ENCODE measurements around the gene PRKCB.

Gene PRKCB

DNA sequence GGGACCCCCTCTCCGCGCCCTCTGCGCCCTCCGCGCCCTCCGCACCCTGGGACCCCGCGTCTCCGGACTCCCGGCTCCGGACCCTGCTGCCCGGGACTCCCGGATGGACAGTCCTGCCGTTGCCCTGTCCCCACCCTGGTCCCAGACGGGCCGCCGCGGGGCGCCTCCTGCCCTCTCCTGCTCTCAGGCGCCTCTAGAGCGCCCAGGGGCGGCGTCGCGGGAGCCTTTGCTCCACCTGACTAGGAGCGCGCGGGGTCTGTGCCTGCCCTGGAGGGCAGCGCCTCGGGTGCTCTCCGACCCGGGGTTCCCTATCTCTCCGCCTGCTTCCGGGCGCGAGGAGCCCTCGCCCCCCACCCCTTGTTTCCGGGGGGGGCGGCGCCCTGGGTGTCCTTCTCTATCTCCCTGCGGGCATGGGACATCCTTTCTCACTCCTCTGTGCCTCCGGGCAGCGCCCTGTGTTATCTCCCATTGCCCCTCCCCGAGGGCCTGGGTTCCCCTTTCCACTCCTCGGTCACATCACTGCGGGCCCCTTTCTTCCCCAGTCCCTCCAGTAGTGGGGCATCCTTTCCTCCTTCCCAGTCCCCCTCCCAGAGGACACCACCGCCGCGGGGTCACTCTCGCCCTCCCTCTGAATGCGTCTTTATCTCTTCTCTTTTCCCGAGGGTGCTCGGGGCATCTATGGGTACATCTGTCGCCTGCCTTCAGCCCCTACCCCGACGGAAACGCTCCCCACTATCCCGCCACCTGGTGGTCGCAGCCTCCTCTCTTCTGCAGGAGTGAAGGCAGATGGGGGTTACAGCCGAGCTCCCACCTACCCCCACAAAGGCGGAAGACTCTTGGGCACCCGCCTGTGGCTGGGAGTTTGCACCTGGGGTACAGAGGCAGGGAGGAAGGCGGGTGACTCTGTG is 875 bp downstream of the PRKCB start:
- DNase-seq, result no peak

DNA sequence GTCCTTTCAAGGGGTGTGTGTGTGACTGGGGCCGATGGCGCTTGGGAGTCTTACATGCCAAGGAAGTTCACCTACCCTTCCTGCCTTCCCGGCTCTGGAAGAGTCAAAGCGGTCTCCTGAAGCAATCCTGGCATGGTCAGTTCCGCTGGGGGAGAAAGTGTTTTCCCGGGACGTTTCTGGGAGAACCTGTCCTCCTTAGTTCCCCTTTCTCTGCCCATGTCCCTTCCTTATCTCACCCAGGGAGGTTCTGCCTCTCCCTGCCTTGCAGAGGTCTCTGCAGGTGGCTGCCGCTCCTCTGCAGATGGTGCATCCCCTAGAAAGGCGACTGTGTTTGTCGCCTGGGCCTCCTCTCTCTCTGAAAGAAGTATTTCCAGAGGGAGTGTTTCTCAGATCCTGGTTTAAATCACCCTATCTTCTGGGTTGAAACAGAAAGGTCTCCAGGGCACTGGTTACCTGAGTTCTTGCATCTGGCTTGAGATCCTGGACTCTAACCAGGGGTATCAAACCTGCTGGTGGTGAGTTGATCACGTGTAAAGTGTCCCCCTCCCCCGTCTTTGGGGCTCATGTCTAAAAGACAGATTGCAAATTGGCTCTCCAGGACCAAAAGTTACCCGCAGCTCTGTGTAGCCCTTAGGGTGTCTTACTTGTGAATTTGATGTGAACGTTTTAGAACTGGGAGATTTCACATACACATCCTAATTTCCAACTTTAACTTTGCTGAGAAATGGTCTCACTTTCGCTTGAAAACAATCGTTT is 1.9 kb downstream of the PRKCB start:
- no peak for DNase-seq

DNA sequence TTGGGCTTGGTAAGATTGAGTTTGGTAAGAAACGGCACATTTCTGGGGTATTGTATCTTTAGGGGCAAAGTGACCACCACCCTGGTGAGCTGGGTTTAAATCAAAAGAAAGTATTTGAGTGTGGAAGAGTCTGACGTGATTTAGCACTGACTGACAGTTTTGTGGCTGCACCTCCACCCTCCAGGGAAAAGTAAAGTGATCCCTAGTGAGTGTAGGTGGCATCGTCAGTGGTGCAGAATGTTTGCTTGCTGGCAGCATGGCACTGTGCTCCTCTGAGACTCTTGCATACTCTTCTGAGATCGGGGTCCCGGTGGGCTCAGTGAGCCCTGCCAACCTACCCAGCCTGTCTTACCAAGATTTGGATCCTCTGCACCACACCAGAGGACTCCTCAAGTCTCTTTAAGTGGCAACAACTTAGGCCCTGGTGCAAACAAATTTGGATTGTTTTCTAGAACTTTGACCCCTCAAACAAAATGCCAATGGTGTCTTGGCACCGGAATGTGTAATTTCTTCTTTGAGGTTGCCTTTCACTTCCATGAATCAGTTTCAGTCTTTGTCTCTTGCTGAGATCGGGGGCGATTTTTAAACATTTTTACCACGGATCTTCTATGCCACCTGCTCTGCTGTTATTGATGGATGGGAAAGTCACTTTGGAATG is 2.8 kb downstream of the PRKCB start:
- DNase-seq, result no peak

DNA sequence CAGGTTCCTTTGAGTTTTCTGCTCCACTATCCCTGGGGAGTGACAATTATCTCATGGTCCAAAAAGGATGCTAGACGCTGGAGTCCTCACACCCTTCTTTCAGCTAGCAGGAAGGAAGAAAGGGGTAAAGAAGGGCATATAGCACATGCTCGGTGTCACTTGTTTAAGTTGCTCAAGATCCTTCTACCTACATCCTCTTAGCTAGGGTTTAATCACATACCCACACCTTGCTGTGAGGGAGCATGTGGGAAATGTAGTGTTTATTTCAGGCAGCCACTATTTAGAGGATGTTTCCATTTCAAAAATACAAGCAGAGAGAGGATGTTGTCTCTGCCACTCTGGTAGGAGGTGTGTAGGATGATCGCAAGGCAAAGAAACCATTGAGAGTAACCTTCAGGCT is 4.5 kb downstream of the PRKCB start:
- no peak for DNase-seq

DNA sequence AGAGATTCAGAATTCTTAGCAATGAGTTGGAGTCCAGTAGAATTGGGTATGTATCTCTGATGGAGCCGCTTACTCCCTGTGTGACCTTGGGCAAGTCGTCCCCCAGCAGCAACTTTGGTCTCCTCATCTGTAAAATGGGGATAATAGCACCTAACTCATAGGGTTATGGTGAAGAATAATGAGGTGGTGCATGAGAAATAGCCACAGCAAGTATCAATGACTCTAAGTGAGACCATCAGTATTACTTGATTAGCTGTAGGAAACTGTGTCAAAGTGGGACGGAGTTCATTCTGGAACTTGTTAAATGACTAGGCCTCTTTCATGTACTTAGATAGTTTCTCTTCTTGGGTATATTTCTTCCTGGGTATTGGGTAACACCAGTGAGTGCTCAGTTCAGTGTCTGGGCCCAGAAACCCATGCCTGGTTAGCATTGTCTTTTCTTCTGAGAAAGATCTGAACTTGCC is 6.4 kb downstream of the PRKCB start:
- DNase-seq, result no peak

DNA sequence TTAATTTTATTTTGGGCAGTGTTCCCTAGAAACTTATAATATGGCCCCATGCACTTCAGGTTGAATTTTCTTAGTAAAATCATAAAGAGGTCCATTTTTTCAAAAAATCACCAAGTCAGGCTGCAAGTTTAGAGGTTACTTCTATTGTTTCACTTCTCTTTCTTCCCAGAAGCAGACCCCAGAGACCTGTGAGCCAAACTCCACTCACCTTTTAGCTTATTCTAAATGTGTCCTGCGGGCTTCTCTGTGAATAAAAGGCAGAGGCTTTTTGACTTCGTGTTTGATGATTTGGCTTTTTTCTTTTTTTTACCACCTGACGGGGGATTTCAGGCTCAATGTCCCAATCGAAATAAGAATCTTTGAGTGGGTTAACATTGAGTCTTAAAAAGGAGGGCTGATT is 7.4 kb downstream of the PRKCB start:
- DNase-seq, result no peak

DNA sequence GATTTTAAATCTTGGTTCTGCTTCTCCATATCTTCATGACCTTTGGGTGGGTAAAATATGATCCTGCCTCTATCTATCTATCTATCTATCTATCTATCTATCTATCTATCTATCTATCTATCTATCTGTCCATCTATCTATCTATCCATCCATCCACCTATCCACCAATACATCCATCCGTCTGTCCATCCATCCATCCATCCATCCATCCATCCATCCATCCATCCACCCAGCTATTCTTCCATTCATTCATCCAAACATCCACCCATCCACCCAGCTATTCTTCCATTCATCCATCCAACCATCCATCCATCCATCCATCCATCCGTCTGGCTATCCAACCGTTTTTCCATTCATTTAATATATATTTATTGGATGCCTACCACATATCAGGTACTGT is 11.5 kb downstream of the PRKCB start:
- DNase-seq, result no peak

DNA sequence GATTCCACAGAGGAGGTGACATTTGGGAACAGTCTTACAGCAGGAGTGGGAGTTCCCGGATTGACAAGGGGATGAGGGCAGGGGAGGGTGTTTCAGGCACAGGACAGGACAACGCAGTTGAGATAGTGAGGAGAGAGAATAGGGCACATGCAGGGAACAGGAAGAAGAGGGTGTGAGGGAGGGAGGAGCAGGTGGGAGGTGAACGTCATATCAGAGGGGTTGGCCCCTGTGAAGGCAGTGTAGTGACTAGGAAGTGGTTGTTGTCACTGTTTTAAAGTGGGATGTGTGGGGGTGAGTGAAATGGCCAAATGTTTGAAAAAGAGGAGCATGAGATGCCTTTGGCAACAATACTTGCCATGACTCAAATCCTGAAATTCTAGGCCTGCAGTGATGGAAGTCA is 12.2 kb downstream of the PRKCB start:
- DNase-seq, result no peak

DNA sequence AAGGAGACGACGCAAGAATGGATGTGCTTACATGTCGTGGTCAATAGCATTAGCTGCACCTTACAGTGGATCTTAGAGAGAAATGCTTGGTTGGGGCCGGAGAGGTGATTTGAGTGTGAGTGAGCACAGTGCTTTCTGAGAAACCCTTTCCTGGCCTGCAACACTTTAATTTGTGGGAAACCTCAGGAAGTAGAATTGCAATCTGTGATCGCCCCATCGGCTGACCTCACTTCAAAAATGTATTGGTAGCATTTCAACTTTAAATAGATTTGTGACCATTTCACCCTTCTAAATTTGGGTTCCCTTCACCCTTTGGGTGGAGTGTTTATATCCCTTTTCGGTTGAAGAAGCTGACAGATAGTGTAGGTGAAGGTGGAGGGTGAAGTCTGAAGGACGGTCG is 13.2 kb downstream of the PRKCB start:
- DNase-seq, result no peak

DNA sequence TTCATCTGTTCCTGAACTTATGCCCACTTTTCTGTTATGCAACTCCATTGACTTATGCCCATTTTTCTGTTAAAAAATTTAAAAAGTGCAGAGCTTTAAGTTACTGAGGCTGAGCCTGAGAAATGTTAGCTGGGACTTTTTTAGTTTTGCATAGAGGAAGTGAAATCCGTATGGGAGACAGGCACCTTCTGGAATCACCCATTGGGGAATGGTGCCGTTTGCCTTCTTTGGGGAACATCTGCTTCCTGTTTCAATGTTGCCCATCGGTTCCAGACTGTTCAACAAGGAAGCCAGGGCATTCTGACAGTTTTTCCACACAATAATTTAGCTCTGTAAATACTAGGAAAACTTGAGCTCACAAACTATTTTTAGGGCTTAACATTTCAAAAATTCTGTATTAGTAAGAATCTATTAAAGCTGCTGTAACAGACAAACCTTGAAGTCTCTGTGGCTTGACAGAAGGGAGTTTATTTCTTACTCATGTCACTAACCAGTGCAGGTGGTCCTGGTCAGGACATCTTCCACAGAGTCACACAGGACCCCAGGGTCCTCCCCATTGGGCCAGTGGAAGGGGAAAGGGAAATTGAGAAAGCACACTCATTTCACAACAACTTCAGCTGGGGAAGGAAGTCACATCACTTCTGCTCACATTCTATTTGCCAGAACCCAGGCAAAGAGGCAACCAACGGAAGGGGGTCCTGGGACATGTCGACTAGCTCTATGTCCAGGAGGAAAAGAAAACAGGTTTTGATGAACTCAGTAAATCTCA is 17.2 kb downstream of the PRKCB start:
- DNase-seq, result no peak

DNA sequence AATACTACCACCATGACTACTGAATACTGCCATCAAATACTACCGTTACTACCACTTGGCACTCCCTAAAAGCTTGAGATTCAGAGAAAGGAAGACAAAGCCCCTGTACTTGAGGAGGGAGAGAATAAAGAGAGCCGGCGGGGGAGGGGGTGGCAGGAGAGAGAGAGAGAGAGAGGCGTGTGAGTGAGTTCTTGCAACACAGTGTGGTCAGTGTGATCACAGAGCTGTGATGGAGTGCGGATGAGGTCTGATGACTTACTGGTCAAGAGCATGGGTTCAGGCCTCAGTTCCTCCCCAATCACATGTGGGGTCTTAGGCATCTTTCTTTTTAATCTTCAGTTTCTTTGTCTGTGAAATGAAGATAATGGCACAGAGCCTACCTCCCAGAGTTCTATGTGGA is 19.2 kb downstream of the PRKCB start:
- DNase-seq, result no peak

DNA sequence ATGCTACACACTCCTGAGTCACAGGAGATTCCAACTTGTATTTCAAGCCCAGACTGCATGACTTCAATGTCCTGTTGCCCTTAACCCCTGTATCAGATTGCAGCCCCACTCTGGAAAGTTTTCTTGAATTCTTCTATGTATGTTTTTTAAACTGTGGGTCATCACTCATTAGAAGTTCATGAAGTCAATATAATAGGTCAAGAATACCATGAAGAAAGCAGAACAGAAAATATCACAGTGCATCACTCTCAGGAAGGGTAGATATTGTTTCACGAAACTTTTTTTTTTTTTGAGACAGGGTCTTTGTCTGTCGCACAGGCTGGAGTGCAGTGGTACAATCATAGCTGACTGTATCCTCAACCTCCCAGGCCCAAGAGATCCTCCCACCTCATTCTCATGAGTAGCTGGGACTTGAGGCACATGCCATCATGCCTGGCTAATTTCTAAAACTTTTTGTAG is 20.5 kb downstream of the PRKCB start:
- no peak for DNase-seq

DNA sequence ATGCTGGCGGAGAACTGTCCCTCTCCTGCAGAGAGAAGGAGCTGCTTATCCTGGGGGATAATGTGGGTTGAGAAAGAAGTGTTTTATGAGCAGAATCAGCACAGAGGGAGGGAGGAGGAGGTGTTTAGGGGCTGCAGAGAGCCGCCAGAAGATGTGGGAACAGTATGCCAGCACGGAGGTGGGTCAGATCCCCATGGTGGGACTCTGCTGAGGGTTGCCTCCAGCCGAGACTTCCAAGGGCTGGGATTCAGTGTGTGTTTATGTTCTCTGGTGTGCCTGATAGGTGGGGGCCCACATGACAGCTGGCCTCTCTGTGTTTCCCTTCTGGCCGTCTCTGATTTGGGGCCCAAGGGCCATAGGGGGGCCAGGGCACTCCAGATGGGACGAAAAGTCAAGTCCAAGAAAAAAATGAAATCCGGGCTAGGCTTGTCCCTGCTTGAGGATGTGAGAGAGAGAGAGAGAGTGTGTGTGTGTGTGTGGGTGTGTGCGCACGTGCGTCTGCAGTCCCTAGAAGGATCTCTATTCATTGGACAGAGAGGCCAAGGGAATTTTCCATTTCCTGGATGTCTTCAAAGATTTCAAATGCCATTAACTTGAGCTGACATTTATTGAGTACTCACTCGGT is 21.6 kb downstream of the PRKCB start:
- no peak for DNase-seq

DNA sequence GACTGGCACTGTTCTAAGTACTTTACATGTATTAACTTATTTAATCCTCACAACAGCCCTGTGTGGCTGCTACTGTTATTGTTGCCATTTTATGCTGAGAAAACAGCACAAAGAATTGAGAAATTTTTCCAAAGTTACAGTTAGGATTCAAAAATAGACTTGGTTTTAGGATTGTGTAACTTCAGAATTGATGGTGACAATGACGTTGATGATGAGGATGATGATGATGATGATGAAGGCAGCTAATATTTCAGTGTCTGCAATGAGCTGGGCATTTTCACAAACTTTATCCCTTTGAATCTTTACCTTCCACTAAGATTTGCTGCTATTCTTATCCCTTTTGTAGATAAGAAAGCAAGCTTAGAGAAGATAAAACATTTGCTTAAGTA is 22.1 kb downstream of the PRKCB start:
- no peak for DNase-seq

DNA sequence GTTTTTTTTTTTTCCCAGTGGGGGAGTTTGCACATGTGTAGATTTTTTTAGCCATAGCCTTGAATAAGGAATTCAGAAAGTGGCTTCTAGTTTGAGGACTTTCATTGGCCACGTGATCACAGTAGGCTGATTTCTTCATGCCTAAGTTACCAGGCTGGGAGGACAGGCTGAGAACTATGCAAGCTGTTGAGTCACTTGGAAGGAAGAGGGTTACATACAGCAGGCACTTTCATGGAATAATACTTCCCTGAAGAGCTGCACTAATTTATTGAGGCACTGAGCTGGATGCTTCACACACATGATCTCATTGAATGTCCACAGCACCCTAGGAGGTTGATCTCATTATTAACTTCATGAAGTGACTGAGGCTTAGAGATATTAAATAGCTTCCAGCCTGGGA is 22.8 kb downstream of the PRKCB start:
- no peak for DNase-seq

DNA sequence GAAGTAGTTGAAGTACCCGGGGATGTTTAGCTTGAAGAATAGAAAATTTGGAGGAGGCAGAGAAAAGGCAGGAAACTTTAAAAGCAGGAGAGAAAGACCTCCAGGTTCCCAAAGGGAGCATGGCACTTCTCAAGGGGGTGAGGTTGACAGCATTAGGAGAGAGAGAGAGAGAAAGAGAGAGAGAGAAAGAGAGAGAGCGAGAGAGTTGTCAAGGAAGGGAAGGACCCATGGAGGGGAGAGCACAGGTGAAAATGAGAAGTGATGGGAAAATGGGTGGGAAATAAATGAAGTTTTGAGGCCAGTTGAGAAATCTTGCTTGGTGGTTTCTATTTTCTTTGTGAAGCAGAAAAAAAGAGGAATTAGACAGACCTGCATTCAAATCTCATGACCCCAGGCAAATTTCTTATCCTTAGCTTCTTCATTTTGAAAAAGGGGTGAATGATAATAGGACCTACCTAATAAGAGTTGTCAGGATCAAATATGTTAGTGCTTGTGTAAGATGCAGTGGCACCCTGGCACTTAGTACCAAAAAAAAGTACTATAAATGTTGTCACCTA is 24.0 kb downstream of the PRKCB start:
- DNase-seq, result no peak

DNA sequence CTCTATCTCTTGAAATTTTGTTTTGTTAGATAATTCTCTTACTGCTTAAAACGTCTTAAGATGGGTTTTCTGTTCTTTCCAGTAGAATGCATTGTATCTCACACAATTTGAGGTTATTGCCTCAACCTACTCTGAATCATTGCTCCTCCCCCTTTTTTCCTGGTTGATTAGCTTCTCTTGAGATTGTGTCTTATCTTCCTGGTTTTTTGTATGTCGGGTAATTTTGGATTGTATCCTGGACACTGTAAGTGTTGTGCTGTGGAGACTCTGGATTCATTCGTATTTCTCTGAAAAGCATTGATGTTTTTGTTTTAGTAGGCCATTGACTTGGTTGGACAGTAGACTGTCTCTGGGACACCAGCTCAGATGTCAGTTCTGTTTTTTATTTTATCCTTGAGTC is 26.1 kb downstream of the PRKCB start:
- DNase-seq, result no peak

DNA sequence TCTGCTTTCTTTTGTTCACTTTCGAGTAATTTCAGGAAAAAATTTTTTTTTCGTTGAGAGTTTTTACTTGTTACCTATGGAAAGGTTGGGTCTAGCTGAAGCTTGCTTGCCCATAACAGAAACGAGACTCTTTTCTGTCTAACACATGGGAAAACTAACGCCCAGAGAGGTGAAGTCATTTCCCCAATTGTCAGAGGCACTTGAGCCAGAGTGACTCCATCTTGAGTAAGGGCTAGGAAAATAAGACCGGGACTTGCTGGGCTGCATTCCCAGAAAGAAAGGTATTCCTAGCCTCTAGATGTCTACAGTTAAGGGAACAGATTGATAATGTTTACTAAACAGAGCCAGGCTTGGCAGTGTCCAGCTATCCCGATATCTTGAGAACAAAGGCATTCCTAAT is 26.8 kb downstream of the PRKCB start:
- DNase-seq, result no peak

DNA sequence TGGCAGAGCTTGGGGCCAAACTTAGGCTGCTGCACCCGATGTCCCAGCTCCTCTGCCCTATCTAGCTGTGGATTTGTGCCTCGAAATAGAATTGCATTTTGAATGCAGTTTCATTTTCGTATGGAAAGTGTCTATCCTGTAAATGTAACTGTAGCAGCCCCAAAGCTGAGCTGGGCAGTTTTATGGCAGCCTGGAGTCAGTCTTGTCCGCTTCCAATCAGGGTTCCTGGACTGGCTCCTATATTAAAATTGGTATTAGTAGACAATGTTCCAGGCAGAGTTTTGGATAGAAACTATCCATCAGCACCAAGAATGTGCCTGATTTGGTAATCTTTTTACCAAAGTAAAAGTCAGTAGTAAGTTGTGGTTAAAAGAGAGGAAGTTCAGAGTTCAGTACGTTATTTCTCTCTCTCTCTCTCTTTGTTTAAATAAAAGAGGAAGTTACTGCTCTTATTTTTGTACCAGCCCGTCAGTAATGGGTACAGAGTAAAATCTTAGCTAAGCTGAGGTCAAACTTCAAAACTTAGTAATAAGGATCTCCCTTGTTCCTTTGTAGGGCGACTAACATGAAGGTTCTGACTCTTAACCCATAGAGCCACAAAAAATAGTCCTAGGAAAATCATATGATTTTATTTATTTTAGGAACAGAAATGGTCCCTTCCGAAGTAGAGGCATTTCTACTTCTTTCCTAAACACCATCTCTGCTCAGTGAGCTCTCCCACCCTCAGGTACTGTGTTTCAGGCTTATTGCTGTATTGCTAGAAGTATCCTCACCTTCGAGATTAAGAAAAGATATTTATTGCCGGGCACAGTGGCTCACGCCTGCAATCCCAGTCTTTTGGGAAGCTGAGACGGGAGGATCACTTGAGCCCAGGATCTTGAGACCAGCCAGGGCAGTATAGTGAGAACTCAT is 28.0 kb downstream of the PRKCB start:
- no peak for DNase-seq

DNA sequence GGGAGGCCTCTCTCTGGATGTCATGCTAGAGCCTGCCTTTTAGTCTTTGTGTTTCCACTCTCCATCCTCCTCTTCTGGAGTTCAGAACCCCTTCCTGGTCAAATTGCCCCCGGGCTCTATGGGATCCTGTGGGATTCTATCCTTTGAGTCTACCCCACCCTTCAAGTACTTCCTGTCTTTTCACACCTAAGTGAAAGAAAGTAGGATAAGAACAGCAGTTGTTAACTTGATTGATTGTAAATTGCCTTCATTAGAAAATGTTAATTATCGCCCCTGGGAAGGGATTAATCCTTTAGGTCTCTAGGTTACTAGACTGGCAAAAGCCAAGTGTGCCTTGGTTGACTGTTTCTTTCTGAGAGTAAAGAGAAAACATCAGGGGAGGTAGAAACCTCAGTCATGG is 30.1 kb downstream of the PRKCB start:
- DNase-seq, result no peak

DNA sequence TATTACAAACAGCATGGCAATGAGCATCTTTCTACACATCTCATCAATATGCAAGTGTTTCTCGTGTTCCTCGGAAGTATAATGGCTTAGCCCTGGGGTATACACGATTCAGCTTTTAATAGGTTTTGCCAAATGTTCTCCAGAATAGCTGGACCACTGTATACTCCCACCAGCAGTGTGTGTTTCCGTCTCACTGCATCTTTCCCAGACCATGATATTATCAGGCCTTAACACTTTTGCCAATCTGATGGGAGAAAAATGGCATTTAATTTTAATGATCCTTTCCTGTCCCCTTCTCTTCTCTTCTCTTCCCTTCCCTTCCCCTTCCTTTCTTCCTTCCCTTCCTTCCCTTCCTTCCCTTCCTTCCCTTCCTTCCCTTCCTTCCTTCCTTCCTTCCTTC is 30.8 kb downstream of the PRKCB start:
- DNase-seq, result no peak

All from stimulated activated CD4-positive, alpha-beta T cell treated with anti-CD3 and anti-CD28 coated beads, Interleukin-2, amount 100 ng/mL, for 48 hours (primary cell).